HPDE6-E6E7 (cell line): ENCODE data around the gene AIFM3.

Experiments
- DNase-seq: peaks from one replicate; pipeline ENCODE4 v3.0.0; 2011; ENCODE audit warnings: missing footprints; ENCODE audit errors: extremely low spot score

Gene AIFM3

DNA sequence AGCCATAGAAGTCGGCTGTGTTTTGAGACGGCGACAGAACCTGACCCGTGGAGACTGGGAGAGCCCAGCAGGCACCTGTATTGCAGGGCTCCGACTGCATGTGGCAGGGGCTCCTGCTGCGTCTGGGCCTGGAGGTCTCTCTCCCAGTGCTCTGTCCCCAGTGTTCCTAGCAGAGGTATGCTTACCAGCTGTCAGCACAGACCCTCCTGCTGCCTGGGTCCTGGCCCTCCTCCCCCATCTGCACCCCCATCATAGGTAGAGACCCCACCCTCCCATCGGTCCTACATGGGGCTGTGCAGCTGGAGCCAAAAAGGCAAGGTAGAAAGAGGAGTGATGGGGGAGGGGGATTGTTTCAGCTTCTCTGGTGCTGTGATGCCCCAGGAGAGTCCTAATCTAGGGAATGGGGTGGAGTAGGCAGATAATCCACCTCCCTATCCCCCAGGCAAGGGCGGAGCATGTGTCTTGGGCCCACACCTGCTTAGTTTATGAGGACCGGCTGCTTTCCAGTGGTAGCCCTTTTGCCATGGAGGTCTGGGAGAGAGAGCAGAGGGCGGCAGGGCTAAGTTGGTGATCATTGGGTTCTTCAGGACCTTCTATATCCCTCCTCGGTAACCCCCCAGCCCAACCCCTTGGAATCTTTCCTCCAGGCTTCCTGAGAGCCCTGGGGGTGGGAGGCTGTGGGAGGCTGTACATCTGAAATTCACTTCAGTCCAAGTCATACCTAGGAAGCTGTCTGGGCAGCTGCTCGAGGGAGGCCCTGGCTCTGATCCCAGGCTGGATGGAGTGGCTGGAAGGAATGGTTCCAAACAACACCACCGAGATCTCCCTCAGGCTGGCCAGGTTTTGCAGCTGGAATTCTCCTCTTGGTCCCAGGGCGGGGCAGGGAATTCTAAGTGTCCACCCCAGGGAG lies 60.0 kb downstream of the AIFM3 start:
- DNase-seq: no peak

DNA sequence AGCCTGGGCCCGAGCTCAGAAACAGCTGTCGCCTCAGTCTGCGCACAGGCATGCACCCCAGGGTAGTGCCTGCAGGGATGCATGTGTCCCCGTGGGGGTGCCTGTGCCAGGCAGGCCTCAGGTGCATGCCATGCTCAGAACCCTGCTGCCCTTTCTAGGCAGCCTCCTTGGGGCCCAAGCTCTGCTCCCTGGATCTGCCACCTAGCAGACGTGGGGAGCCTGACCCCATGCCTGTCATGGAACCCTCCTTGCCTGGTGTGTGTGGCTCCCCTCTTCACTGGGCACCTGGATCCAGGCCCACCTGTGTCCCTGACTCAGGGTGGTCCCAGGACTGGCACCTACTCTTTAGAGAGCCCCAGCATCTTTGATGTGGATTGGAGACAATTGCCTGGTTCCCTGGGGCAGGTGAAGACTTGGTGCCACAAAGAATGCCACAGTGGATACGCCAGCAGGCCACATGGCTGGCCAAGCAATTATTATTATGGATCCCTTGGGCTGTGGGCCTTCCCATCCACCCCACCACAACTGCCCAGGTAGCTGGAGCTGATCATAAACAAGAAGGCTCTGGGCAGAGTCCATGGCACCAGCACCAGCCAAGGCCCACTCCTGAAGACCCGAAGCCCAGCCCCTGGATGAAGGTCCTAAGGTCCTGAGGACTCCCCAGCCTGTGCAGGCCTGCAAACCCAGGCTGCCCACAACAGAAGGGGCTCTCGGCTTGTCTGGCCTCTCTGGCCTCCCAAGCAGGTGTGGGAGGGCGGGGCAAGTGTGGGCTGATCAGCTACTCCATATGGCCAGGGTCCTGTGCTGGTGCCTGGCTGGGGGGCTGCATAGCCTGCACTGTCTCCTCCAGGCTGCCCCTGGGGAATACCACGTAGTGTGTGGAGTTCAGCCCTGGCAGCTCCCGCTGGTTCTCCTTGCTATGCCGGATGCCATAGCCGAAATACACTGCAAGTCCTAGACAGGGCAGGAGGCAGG lies 61.5 kb downstream of the AIFM3 start:
- DNase-seq: no peak

DNA sequence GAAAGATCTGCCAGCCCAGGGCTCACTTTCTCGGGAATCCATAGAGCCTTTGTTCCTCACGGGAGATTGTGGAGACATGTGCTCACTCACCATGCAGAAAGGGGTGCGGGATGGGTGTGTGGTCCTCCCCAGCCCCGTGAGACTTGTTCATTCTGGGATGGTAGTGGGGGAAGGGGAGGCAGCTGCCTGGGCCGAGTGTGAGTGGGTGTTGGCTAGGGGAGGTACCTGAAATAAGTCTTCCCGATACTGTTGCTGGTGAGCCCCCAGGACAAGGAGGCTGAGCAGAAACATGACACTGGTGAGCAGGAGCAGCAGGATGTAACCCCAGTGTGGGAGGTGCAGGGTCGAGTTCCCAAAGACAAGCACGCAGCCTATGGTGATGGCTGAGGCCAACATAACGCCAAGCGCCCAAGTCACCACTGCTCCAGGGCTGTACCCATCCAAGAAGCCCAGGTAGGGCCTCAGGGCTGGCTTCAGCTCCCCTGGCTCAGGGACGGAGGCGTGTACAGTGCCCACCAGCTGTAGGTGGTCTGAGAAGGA lies 62.5 kb downstream of the AIFM3 start:
- DNase-seq: no peak

DNA sequence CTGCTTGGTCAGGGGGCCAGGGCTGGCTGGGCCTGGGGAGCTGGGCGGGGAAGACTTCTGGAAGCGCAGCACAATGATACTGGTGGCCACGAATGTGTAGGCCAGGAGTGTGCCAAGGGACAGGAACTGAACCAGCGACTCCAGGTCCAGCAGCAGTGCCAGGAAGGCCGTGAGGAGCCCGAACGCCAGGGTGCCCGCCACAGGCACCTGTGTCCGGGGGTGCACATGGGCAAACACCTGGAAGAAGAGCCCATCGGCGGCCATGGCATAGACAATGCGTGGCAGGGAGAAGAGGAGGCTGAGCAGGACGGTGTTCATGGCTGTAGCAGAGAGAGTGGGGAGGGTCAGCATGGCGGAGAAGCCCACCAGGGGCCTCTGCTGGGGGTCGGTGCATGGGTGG lies 63.0 kb downstream of the AIFM3 start:
- DNase-seq: no peak
